ENCODE measurements around the gene ANKS1B.
A peak's percentile ranks its signal among the peaks of the same experiment; 100 is the strongest.

The ANKS1B gene

GRCh38 chr12:99433155-99433554 is 551.6 kb downstream of the ANKS1B start:
- Mint-ChIP-seq H3K27me3 (ENCODE audit: low read depth) (no peaks in the 10 kb centered on the region), H3K27ac (no peak overlapping the region), H3K9me3 (no peaks in the 10 kb centered on the region), H3K36me3 (ENCODE audit: low read depth) (no peaks in the 10 kb centered on the region), H3K4me3 (no peak overlapping the region), H3K4me1 (no peaks in the 10 kb centered on the region)
- TF ChIP-seq CTCF (IDR thresholded peaks at IDR 0.05; ENCODE audit: unreplicated experiment in 3 of 3), result no peak

GRCh38 chr12:99431203-99431602 is 553.5 kb downstream of the ANKS1B start:
- TF ChIP-seq CTCF (IDR thresholded peaks at IDR 0.05; ENCODE audit: unreplicated experiment in 3 of 3), result no peak
- Mint-ChIP-seq H3K27ac (no peak overlapping the region), H3K4me3 (no peak overlapping the region), H3K9me3 (no peaks in the 10 kb centered on the region), H3K27me3 (ENCODE audit: low read depth) (no peaks in the 10 kb centered on the region), H3K4me1 (no peaks in the 10 kb centered on the region), H3K36me3 (ENCODE audit: low read depth) (no peaks in the 10 kb centered on the region)

GRCh38 chr12:99427104-99427503 is 557.6 kb downstream of the ANKS1B start:
- Mint-ChIP-seq H3K4me1 (no peaks in the 10 kb centered on the region), H3K36me3 (ENCODE audit: low read depth) (no peaks in the 10 kb centered on the region), H3K27ac (peak overlapping the region in 2 of 3 experiments; percentile 41 to 79), H3K4me3 (no peak overlapping the region), H3K9me3 (no peaks in the 10 kb centered on the region), H3K27me3 (ENCODE audit: low read depth) (no peaks in the 10 kb centered on the region)
- no peak for TF ChIP-seq CTCF (IDR thresholded peaks at IDR 0.05; ENCODE audit: unreplicated experiment in 3 of 3)

- Mint-ChIP-seq H3K36me3 (ENCODE audit: low read depth) (no peaks in the 10 kb centered on the region), H3K4me1 (no peaks in the 10 kb centered on the region), H3K9me3 (peaks cover 7% of the 10 kb centered on the region), H3K4me3 (no peak overlapping the region), H3K27ac (no peak overlapping the region), H3K27me3 (ENCODE audit: low read depth) (no peaks in the 10 kb centered on the region)
- TF ChIP-seq CTCF (IDR thresholded peaks at IDR 0.05; ENCODE audit: unreplicated experiment in 3 of 3), result no peak
These were observed 566.4 kb downstream of the ANKS1B start for GRCh38 chr12:99418379-99418778.

GRCh38 chr12:99413751-99414150 is 571.0 kb downstream of the ANKS1B start:
- H3K27me3 Mint-ChIP-seq (ENCODE audit: low read depth), result no peaks in the 10 kb centered on the region
- H3K4me1 Mint-ChIP-seq, result no peaks in the 10 kb centered on the region
- H3K4me3 Mint-ChIP-seq, result no peak overlapping the region
- no peaks in the 10 kb centered on the region for H3K36me3 Mint-ChIP-seq (ENCODE audit: low read depth)
- TF ChIP-seq CTCF (IDR thresholded peaks at IDR 0.05; ENCODE audit: unreplicated experiment in 3 of 3), result no peak
- H3K27ac Mint-ChIP-seq, result no peak overlapping the region
- H3K9me3 Mint-ChIP-seq, result peaks cover 12% of the 10 kb centered on the region

- H3K4me1 Mint-ChIP-seq, result no peaks in the 10 kb centered on the region
- no peak overlapping the region for H3K27ac Mint-ChIP-seq
- no peaks in the 10 kb centered on the region for H3K27me3 Mint-ChIP-seq (ENCODE audit: low read depth)
These were observed 591.0 kb downstream of the ANKS1B start for GRCh38 chr12:99393763-99394162.

More at GRCh38 chr12:99393763-99394162, 591.0 kb downstream of the ANKS1B start:
- H3K9me3 Mint-ChIP-seq, result no peaks in the 10 kb centered on the region
- no peak for TF ChIP-seq CTCF (IDR thresholded peaks at IDR 0.05; ENCODE audit: unreplicated experiment in 3 of 3)
- no peaks in the 10 kb centered on the region for H3K36me3 Mint-ChIP-seq (ENCODE audit: low read depth)
- no peak overlapping the region for H3K4me3 Mint-ChIP-seq
